B cell (primary cell): Measurements from ENCODE around the gene ASTE1. TPM values are rescaled to one million over a fixed set of nuclear protein-coding genes. Genes with fewer than 3 reads are reported as not detected.

Experiments used
- ATAC-seq: fragments of 200-7000 bp; cut with Tn5 transposase; one replicate; pipeline ENCODE4 v1.10.0; 2021; ENCODE audit warnings: low read depth, mild to moderate bottlenecking, moderate number of reproducible peaks, moderate library complexity
- CTCF ChIA-PET: fragments of 350-600 bp; sonication (Branson Sonifier 250); formaldehyde crosslinking; loops from one replicate; lab custom pipeline; 2021; ENCODE audit warnings: antibody characterized with exemption, inconsistent platforms; lab: Charles Lee
- POLR2A ChIA-PET: fragments of 350-600 bp; sonication (Branson Sonifier 250); formaldehyde crosslinking; loops from one replicate; lab custom pipeline; 2021; ENCODE audit warnings: antibody characterized with exemption; lab: Charles Lee
- DNase-seq: peaks from one replicate; pipeline ENCODE4 v3.0.0; 2013
- H2AFZ ChIP-seq: 2 replicates; pipeline ENCODE4 v1.6.1; 2012; ENCODE audit warnings: mild to moderate bottlenecking, low read depth, low read length; ENCODE audit not compliant: insufficient read depth, poor library complexity, severe bottlenecking
- H3K27ac ChIP-seq, 2 donors: 1 replicate in 1 of 2; 2 replicates in 1 of 2; pipeline ENCODE4 v1.5.1; 2012 to 2013; ENCODE audit warnings: low read length in 2 of 2, mild to moderate bottlenecking in 2 of 2, moderate library complexity in 1 of 2
- H3K27me3 ChIP-seq, 4 experiments: fragments of 200-600 bp in 1 of 4; sonication (generic) in 1 of 4; replicated peaks in 1 of 4; 1 replicate in 2 of 4; 2 replicates in 2 of 4; pipeline versions ENCODE4 v1.6.1 to v1.7.0; 2013 to 2016; ENCODE audit warnings: low read length in 3 of 4, mild to moderate bottlenecking in 2 of 4, mixed read lengths in 1 of 4, moderate library complexity in 1 of 4; ENCODE audit not compliant: insufficient read depth in 4 of 4, control insufficient read depth in 3 of 4; ENCODE audit errors: control extremely low read depth in 1 of 4
- H3K36me3 ChIP-seq, 2 experiments: replicated peaks in 1 of 2; 1 replicate in 1 of 2; 2 replicates in 1 of 2; pipeline versions ENCODE4 v1.6.1 to v1.7.1; 2013; ENCODE audit warnings: low read length in 1 of 2; ENCODE audit not compliant: insufficient read depth in 2 of 2, control insufficient read depth in 1 of 2; ENCODE audit errors: control extremely low read depth in 1 of 2, extremely low read depth in 1 of 2
- H3K4me1 ChIP-seq, 2 donors: fragments of 200-600 bp in 1 of 2; sonication (generic) in 1 of 2; 1 replicate in 1 of 2; 2 replicates in 1 of 2; pipeline versions ENCODE4 v1.5.1 to v1.6.1; 2013 to 2017; ENCODE audit warnings: low read length in 2 of 2; ENCODE audit not compliant: control insufficient read depth in 2 of 2, insufficient read depth in 2 of 2
- H3K4me2 ChIP-seq: replicated peaks from 2 replicates; pipeline ENCODE3; 2012; ENCODE audit warnings: mild to moderate bottlenecking, low read depth, low read length; ENCODE audit not compliant: poor library complexity, severe bottlenecking
- H3K4me3 ChIP-seq, 5 experiments: fragments of 200-600 bp in 1 of 5; sonication (generic) in 1 of 5; 1 replicate in 3 of 5; 2 replicates in 2 of 5; pipeline versions ENCODE4 v1.5.1 to v1.7.0; 2011 to 2016; ENCODE audit warnings: low read length in 4 of 5, mild to moderate bottlenecking in 4 of 5, low read depth in 2 of 5, control low read depth in 1 of 5, moderate library complexity in 1 of 5; ENCODE audit not compliant: insufficient read depth in 1 of 5; ENCODE audit errors: control extremely low read depth in 1 of 5, extremely low read depth in 1 of 5
- H3K79me2 ChIP-seq: fragments of 200-600 bp; sonication (generic); one replicate; pipeline ENCODE4 v1.6.0; 2016; ENCODE audit warnings: low read length; ENCODE audit not compliant: control insufficient read depth, insufficient read depth
- H3K9ac ChIP-seq: fragments of 200-600 bp; sonication (generic); 2 replicates; pipeline ENCODE4 v1.6.1; 2017; ENCODE audit warnings: mild to moderate bottlenecking, low read length, moderate library complexity
- H3K9me3 ChIP-seq, 3 donors: one replicate each; pipeline versions ENCODE4 v1.6.1 to v1.7.1; 2013; ENCODE audit warnings: low read length in 2 of 3; ENCODE audit not compliant: control insufficient read depth in 2 of 3, insufficient read depth in 1 of 3; ENCODE audit errors: control extremely low read depth in 1 of 3
- H4K20me1 ChIP-seq: 2 replicates; pipeline ENCODE4 v1.6.0; 2012; ENCODE audit warnings: mild to moderate bottlenecking, low read length; ENCODE audit not compliant: insufficient read depth, control insufficient read depth, poor library complexity, severe bottlenecking
- H3K27ac Mint-ChIP-seq: one replicate; pipeline ENCODE4 v1.8.0; 2021; ENCODE audit warnings: mixed read lengths
- H3K27me3 Mint-ChIP-seq: one replicate; pipeline ENCODE4 v1.8.0; 2021; ENCODE audit warnings: mixed read lengths
- H3K4me1 Mint-ChIP-seq: one replicate; pipeline ENCODE4 v1.8.0; 2021; ENCODE audit warnings: mixed read lengths
- H3K4me3 Mint-ChIP-seq: one replicate; pipeline ENCODE4 v1.8.0; 2021; ENCODE audit warnings: mixed read lengths
- H3K9me3 Mint-ChIP-seq: one replicate; pipeline ENCODE4 v1.8.0; 2022; ENCODE audit warnings: mixed read lengths; ENCODE audit not compliant: insufficient read depth
- CTCF ChIP-seq: fragments of 200-600 bp; IDR thresholded peaks from one replicate; pipeline ENCODE4 v1.8.0; 2022; ENCODE audit warnings: antibody characterized with exemption, mild to moderate bottlenecking
- EZH2 ChIP-seq: IDR thresholded peaks from 2 replicates; pipeline ENCODE4 v1.6.1; 2012; ENCODE audit warnings: borderline replicate concordance, low read depth, mild to moderate bottlenecking, moderate library complexity, low read length; ENCODE audit not compliant: insufficient read depth, poor library complexity, severe bottlenecking
- WGBS: methylation state at CpG from one replicate; pipeline ENCODE4 v1.1.5; 2013; ENCODE audit warnings: missing lambda C conversion rate; ENCODE audit not compliant: insufficient coverage; 5-methylcytosine and 5-hydroxymethylcytosine counted together
- intact Hi-C: fragments of 100-400 bp; cut with micrococcal nuclease; formaldehyde crosslinking; loops from one replicate; pipeline ENCODE4 v1.10.0; 2022
- polyA plus RNA-seq: library from polyadenylated mRNA; depleted of rRNA; stranded (reverse); fragments of >200 nt; gene quantifications from 2 replicates; pipeline ENCODE4 v1.2.3, GENCODE V29; 2012
- total RNA-seq, 2 donors: library from RNA; stranded (reverse); fragments of 120-200 nt in 1 of 2; gene quantifications; 1 replicate in 1 of 2; 2 replicates in 1 of 2; pipeline versions ENCODE4 v1.2.3 to v1.2.4, GENCODE V29; 2013 to 2022

ASTE1 gene
- total and polyA plus RNA-seq, 2 donors (not counting 1 experiment from before 2014, with no cell fraction given), result 7.3 to 21.8 TPM

- ATAC-seq (no peak), DNase-seq (no peak)
- Histone ChIP-seq H4K20me1 (no peaks in the 10 kb centered on the region), H3K4me2 (no peak overlapping the region), H3K36me3 (peaks cover 5 to 30% of the 10 kb centered on the region in 2 experiments), H3K4me3 (no peak overlapping the region), H3K79me2 (no peaks in the 10 kb centered on the region), H3K4me1 (no peaks in the 10 kb centered on the region), H3K27ac (no peak overlapping the region), H3K9me3 (no peaks in the 10 kb centered on the region), H3K27me3 (no peaks in the 10 kb centered on the region), H2AFZ (no peak overlapping the region), H3K9ac (no peak overlapping the region)
- no CpG with 5 or more reads among the region's 1 CpG for WGBS
- Mint-ChIP-seq H3K27me3 (no peaks in the 10 kb centered on the region), H3K4me1 (no peaks in the 10 kb centered on the region), H3K27ac (no peak overlapping the region), H3K4me3 (no peak overlapping the region), H3K9me3 (no peaks in the 10 kb centered on the region)
- TF ChIP-seq CTCF (no peak), EZH2 (no peak)
- ChIA-PET CTCF (no interaction called here), POLR2A (no interaction called here)
- intact Hi-C loops, result no loop called here
Measured at GRCh38 chr3:131008326-131008725, 18.3 kb downstream of the ASTE1 start.

- no peaks in the 10 kb centered on the region for H3K27me3 ChIP-seq
Measured at GRCh38 chr3:131007782-131008181, 18.8 kb downstream of the ASTE1 start.

More at GRCh38 chr3:131007782-131008181, 18.8 kb downstream of the ASTE1 start:
- Histone ChIP-seq H3K27ac (no peak overlapping the region), H3K79me2 (no peaks in the 10 kb centered on the region), H3K4me1 (no peaks in the 10 kb centered on the region), H3K9ac (no peak overlapping the region), H3K9me3 (no peaks in the 10 kb centered on the region), H4K20me1 (no peaks in the 10 kb centered on the region), H3K4me2 (no peak overlapping the region), H2AFZ (no peak overlapping the region), H3K36me3 (peaks cover 4 to 25% of the 10 kb centered on the region in 2 experiments), H3K4me3 (no peak overlapping the region)
- Mint-ChIP-seq H3K4me1 (no peaks in the 10 kb centered on the region), H3K9me3 (no peaks in the 10 kb centered on the region), H3K4me3 (no peak overlapping the region), H3K27ac (no peak overlapping the region), H3K27me3 (no peaks in the 10 kb centered on the region)
- ChIA-PET CTCF (no interaction called here), POLR2A (no interaction called here)
- TF ChIP-seq CTCF (no peak), EZH2 (no peak)
- no CpG with 5 or more reads among the region's 2 CpGs for WGBS
- no peak for ATAC-seq
- DNase-seq, result no peak
- intact Hi-C loops, result no loop called here
